Glomerular endothelial cell (primary cell): ENCODE results near the gene SLC25A48. TPM values are rescaled to one million over a fixed set of nuclear protein-coding genes. Genes with fewer than 3 reads are reported as not detected.
"Not testable (repeated sequence)": the region's sequence is repeated elsewhere in the genome, so short reads cannot be mapped to it uniquely, and the experiment has no call there.

ENCODE experiments used
- DNase-seq: peaks from one replicate; pipeline ENCODE4 v3.0.0-alpha.2; 2011; ENCODE audit warnings: low read depth, low spot score; ENCODE audit errors: extremely low read depth
- total RNA-seq: library from RNA; depleted of rRNA; stranded (reverse); fragments of >200 nt; gene quantifications from 2 replicates; pipeline ENCODE4 v1.2.3, GENCODE V29; 2015

SLC25A48 gene
- total RNA-seq, 1 donor from 2014 or later = not detected

DNA sequence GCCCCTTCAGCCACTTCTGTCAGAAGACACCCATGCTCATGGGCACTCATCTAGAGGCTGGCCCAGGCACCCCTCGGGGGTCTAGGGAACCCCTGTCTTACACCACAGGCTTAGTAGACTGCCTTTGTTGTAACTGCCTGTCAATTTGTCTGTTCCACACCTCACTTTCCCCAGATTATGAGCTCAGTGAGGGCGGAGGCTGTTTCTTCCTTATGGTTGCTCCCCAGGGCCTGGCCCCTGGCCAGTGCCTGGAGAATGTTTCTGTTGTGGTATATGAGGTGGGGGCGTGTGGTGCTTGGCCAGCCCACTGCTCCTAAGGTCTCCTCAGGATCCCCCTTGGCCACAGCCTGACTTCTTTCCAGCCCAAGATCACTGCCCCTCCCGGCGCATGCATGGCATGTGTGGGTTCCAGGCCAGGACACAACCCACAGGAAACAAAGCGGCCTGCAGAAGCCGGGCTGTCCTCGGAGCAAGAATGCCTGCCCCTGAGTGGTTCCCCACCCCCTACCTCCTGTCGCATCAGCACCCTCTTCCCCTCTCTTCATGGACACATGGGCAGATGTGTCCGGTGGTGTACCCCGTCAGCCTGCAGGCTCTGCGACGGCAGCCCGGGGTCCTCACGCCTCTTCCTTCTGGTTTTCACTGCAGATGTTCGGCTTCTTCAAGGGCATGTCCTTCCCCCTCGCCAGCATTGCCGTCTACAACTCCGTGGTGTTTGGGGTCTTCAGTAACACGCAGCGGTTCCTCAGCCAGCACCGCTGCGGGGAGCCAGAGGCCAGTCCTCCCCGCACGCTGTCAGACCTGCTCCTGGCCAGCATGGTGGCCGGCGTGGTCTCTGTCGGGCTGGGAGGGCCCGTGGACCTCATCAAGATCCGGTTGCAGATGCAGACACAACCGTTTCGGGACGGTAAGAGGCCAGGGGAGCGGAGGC lies 17.7 kb downstream of the SLC25A48 start:
- DNase-seq = no peak

DNA sequence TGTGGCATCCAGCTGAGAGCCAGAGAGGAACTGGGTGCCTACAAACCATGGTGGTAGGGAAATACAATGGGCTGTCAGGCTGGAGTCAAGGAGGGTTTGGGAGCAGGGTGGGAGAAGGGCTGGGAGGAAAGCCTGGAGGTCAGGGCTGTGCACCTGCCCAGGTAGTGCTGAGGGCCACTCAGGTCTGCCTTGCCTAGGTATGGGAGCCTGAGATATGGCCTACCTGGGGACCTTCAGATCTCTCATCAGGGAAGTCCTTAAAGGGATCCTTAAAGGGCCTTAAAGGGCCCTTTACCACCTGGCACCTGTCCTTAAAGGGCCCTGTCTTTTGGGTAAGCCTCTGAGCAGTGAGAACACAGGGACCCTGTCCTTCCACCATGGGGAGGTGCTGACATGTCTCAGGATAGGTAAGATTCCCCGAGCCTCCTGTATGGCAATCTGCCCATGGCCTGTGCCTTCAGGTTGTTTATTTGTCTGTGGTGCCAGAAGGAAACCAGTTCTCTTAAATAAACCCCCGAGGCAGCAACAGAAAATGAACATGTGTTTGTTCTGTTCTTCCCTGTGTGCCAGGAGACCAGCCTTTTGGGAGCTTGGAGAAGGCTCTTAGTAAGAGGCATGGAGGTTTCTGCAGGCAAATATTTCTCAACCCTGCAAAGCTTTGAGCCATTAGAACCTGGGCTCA lies 23.3 kb downstream of the SLC25A48 start:
- DNase-seq = no peak

DNA sequence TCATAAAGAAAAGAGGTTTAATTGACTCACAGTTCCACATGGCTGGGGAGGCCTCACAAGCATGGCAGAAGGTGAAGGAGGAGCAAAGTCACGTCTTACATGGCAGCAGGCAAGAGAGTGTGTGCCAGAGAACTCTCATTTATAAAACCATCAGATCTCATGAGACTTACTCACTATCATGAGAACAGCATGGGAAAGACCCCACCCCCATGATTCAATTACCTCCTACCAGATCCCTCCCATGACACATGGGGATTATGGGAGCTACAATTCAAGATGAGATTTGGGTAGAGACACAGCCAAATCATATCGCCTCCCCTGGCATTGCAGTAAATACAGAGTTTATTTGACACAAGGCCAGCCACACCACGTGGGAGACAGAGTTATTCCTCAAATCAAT lies 24.7 kb downstream of the SLC25A48 start:
- not testable (repeated sequence) for DNase-seq

DNA sequence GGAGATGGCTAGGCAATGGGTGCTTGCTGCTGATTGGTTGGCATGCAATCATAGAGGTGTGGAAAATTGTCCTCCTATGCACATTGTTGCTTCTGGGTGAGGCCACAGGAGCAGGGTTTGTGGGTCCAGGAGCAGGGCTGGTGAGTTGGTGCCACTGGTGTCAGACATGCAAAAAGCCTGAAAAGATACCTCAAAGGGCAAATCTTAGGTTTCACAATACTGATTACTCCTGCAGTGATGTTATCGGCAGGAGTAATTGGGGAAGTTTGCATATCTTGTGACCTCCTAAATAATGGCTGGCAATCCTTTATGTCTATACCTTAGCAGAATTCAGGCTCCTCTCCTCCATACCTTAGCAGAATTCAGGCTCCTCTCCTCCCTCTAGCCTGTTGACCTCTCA lies 25.2 kb downstream of the SLC25A48 start:
- no peak for DNase-seq

DNA sequence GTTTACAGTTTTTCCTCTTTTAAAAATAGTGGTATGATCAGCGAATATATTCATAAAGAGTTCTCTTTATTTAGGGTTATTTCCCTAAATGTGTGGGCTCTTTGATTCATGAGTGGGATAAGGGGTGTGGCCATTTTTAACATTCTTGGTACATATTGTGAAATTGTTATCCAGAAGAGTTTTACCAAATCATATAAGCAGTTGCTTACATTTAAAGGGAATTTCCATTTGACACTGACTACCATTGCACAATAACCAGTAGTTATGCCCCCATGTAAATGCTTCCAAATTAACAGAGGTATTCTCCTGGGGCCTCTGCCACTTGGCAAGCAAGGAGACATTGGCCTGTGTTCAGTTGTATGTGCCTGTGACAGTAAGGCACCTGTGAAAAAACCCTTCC lies 27.2 kb downstream of the SLC25A48 start:
- DNase-seq = no peak

DNA sequence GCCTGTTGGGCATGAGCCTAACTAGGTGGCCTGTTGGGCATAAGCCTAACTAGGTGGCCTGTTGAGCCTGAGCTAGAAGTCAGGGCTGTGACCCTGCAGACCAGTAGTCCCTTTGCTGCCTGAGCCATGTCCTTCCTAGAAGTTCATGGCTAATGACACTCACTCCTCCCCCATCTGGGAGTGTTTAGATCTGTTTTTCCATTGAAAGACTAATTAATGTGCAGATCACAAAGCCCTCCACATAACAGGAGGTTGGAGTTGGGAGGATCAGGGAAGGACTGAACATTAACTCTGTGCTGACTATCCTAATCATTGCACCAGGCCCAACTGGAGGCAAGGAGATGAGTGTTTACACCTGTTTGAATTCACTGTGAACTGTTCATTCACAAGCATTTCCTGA lies 27.6 kb downstream of the SLC25A48 start:
- no peak for DNase-seq

DNA sequence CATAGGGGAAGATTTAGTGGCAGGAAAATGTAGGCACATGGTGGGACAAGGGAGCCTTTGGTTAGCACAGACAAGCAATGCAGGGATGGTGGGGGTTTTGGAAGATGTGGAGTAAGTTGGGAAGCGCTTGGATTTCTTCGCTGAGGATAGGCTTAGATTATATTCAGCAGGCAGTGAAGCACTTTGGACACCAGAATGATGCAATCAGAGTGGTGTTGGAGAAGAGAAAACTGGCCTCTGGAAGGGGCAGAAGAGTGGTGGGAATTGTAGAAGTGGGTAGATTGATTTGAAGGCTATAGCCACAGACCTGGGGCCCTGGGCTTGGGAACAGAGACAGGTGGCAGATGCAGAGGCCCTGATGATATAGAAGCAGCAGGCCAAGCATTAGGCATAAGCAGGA lies 28.3 kb downstream of the SLC25A48 start:
- no peak for DNase-seq

DNA sequence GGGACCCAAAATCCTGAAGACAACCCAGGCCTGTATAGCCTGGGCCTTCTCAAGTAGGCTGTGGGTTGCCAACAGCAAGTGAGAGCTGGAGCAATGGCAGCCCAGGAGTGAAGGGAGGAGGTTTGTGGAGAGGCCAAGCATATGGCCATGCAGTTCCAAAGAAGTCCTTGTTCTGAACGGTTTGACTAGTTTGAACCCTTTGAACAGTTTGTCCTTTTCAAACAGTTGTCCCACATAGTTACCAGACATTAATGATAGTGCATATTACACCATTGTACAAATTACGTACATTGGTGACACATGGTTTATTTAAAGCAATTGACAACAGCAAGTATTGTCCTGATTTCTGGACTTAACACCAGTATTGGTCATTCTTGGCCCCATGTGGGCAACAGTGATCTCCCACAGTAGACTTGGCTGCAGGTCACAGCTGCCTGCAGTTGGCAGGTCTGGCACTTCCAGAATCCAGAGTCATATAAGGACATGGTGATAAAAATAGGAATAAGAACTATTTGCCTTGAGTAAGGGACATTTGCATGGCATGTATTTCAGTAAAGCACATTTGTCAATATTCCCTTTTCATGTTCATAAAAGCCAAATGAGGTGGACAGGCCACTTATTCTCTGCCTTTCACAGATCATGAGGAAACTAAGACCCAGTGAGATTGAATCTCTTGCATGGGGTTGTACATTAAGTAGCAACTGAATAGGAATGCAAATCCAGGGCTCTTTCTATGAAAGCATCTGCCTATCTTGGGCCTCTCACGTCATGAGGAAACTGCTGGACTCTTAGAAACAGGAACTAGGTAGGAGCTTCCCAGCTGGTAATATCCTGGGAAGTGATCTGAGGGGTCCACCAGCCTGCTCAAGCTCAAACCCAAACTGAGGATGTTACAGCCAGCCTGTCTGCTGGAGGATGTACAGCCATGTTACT lies 30.3 kb downstream of the SLC25A48 start:
- DNase-seq = no peak

DNA sequence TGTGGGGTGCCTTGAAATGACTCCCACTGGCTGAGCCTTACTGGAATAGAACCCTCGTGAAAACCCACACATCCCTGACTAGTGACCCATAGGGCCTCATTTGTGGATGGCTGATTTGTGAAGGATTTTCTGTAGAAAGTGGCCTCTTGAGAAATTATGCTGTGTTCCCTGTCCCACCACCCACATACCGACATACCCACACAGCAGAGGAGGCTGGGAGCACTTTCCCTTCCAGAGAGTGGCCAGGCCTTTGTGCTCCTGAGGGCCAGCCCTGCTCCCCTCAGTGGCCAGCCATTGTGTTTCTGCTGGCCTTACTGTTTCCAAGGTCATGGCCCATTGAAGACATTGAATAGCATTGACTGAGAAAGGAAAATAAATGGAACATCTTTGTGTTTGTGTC lies 31.6 kb downstream of the SLC25A48 start:
- no peak for DNase-seq

DNA sequence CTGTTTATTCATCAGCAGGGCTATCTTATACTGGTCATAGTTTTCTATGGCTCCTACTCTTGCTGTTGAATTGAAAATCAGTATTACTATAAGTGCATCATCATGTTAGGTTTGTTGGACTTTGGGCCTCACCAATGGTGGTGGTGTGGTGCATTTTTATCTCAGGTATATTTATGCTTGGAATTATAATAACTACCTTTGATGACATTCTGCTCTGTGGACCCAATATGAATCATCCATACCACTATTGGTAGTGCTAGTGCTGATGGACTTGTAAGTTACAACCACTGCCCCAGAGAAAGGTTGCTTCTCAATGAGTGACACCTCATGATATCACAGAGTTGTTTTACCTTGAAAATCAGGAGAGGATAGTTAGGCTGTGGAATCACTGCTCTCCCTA lies 33.1 kb downstream of the SLC25A48 start:
- no peak for DNase-seq

DNA sequence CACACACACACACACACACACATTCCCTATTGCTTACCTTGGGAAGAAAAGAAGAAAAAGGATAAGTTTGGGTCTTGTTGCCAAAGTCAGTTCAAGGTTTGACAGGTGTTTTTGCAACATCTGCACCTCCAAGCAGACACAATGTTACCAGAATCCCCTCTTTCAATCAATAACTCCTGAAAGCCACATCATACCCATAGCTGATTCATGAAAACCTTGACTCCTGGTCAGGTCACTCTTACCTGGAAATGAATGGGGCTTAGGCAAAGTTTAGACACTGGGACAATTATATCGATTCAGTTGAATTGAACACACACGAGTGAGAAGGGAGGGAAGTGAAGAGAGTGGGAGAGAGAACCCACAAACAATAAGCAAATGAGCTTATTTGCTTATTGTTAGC lies 34.2 kb downstream of the SLC25A48 start:
- DNase-seq = no peak

DNA sequence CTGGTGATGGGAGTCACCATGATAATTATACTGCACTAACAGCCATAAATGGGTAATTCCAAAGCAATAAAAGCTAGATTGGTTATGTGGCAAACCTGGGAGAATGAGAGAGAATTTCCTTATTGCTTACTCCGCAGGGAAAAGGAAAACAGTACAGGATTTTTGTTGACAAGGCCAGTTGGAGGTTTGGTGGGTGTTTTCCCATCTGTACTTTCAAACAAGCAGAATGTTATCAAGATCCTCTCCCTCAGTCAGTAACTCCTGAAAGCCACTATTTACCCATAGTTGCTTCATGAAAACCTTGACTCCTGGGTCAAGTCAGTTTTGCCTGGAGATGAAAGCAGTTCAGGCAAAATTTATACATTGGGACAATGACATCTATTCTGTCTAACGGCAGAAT lies 34.8 kb downstream of the SLC25A48 start:
- DNase-seq = no peak

DNA sequence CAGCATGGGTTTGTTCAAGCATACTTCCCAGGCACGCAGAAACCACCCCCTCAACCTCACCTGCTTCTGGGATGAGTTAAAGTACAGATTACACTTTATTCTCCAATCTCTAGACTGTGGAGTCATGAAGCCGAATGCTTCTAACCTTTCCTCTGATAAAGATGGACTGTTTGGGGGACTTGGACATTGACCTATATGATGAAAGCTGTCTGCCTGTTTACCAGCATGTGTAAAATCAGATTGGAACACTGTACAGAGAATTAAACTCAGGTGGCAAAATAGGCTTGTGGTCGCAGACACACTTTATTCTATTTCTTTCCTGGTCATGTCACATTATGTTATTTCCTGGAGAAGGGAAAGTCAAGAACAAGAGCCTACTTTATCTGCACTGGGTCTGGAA lies 35.5 kb downstream of the SLC25A48 start:
- no peak for DNase-seq

DNA sequence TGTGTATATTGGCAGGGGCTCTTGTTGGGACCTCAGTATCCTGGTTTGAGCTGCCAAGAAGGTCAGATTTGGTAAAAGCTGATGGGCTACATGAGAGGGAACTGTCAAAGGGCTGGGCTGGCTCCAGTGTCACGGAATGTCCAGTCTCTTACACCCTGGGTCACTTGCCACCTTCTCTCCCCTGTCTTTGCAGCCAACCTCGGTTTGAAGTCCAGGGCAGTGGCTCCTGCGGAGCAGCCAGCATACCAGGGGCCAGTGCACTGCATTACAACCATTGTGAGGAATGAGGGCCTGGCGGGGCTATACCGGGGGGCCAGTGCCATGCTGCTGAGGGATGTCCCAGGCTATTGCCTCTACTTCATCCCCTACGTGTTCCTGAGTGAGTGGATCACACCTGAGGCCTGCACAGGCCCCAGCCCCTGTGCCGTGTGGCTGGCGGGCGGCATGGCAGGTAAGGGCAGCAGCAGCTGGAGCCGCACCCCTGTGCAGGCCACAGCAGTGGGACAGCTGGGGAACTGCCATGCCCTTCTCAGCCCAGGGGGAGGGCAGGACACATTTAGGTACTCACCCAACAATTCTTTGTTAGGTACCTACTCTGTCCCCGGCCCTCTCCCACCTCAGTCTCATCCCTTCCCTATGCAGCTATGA lies 36.9 kb downstream of the SLC25A48 start:
- DNase-seq = no peak

DNA sequence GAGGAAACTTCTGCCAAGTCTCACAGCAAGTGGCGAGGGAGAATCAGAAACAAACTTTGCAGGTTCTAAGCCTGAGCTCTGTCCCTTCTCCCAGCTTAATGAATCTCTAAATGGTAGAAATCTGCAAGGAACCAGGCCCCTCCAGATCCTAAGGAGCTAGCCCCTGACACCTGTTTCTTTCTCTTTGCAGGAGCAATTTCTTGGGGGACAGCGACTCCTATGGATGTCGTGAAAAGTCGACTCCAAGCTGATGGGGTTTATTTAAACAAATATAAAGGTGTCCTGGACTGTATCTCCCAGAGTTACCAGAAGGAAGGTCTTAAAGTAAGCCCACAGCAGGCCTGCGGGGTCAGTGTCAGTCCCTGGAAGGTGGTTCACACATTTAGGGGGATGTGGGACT lies 39.4 kb downstream of the SLC25A48 start:
- no peak for DNase-seq

DNA sequence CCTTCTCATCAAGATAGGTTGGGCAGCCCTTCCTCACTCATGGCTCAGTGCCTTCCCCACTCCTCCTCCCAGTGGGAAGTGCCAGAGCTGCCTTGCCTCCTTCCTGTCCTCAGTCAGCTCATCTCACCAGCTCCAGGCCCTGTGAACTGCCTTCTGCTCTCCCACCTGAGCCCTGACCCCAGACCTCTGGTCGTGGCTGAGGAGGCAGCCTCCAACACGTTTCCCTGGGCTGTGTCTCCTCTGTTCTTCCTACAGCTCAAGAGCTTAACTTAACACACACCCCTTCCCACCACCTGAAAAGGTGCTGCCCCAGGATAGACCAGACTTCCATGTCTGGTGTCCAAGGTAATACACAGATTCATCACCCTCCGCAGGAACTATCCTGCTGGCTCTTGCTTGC lies 40.0 kb downstream of the SLC25A48 start:
- DNase-seq = no peak

DNA sequence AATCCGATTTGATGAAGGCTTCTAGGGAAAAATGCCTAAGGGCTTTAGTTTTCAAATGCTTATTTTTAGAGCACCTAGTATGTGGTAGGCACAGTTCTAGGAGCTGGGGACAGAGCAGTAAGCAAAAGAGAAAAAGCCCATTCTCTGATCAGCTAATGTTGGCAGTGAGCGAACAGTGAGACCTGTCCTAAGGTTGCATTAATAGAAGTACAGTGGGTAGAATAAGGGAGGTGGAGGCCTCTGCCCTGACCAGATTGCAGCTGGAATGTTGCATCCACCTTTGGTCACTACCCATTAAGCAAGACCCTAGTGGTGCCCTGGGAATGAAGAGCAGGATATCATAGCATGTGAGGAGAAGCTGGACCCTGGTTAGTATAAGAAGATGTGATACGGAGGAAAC lies 41.1 kb downstream of the SLC25A48 start:
- no peak for DNase-seq

DNA sequence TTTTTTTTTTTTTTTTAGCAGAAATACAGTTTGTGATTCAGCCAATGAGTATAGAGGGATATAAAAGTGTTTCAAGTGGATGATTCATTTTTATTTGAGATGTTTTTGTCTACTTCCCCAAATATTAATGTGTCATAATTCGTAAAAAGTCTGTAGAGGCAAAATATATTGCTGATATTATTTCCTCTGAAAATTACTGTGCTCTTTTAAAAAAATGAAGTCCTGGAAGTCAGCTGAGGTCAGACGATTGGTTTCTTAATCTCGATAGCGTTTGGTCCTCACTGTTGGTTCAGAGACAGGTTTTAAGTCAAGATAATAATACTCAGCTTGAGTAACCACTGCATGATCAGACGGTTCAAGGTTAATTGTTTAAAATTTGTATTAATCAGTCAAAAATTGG lies 41.7 kb downstream of the SLC25A48 start:
- no peak for DNase-seq

DNA sequence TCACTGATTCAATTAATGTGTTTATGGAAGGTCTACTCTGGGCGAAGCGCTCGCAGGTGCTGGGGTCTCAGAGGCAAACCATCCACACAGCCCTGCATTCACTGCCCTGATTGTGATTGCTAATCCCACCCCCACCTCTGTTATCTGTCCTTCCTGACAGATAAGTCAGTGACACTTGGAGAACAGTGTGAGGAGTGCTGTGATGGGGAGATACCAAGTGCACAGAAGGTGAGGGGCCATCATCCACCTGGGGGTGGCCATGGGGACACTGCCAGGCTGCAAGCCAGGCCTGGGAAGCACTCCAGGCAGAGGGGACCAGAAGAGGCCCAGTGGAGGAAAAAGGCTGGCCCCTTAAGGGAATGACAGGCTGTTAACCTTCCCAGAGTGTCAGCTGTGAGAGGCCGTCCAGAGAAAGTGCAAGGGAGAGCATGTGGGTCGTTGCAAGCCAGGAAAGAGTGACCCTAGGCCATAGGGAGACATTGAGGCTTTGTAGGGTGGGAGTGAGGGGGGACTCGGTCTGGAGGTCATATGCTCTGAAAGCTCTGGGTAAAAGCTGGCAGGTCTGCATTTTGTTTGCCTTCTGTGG lies 43.2 kb downstream of the SLC25A48 start:
- no peak for DNase-seq

DNA sequence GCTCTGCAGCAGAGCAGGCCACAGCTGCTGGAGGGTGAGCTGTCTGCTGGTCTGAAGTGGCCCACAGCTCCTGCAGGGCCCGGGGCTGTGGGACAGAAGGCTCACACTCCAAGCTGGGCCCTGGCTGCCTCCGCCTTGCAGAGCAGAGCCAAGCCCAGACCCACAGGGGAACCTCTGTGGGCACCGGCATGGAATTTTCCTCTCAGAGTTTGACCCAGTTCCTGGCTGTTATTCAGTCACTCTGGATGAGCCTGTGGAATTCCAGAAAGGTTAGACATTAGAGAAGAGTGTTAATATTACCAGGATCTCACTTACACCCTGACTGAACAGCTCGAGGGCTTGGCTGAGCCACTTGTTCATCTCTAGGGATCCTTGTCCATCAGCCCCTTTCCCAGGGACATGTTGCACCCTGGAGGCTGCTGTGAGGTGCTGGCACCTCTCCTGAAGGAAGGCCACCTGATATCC lies 43.7 kb downstream of the SLC25A48 start:
- DNase-seq = no peak
